ENCODE measurements around the gene KAZN. TPM values are rescaled to one million over a fixed set of nuclear protein-coding genes. Genes with fewer than 3 reads are reported as not detected.

KAZN gene
- total and polyA plus RNA-seq, 2 of the 8 experiments (the other 6 are each of a cell fraction or from before 2014, with no cell fraction given): 3.7 to 11.8 TPM

DNA sequence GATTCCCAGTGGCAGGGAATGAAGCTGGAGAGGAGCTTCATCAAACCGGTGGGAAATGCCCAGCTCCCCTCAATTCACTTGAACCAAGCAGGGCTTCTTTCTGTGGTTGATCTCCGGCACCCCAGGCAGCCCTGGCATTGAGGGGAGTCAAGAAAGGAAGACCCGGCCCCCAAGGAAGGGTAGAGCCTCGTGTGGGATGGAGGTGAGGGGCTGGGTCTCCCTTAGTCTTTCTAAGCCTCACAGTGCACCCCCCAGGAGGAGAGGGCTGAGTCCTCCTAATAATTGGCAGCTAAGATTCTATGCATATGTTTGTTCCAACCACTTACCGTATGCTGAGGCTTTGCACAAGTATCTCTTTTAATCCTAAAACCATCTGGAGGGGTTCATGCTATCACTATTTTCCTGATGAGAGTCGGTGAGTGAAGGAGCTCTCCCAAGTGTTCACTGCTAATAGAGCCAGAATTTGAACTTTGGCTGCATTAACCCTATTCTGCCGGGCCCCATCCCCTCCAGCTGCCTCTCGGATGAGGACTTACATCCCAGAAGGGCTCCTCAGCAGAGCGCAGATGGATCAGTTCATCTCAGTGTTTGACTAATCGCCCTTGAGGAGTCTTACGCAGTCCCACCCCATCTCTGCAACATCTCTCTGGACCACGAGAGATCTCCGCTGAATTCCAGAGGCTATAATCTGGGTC, 521.9 kb downstream of the KAZN start (continued):
- TF ChIP-seq, protein P1, sequence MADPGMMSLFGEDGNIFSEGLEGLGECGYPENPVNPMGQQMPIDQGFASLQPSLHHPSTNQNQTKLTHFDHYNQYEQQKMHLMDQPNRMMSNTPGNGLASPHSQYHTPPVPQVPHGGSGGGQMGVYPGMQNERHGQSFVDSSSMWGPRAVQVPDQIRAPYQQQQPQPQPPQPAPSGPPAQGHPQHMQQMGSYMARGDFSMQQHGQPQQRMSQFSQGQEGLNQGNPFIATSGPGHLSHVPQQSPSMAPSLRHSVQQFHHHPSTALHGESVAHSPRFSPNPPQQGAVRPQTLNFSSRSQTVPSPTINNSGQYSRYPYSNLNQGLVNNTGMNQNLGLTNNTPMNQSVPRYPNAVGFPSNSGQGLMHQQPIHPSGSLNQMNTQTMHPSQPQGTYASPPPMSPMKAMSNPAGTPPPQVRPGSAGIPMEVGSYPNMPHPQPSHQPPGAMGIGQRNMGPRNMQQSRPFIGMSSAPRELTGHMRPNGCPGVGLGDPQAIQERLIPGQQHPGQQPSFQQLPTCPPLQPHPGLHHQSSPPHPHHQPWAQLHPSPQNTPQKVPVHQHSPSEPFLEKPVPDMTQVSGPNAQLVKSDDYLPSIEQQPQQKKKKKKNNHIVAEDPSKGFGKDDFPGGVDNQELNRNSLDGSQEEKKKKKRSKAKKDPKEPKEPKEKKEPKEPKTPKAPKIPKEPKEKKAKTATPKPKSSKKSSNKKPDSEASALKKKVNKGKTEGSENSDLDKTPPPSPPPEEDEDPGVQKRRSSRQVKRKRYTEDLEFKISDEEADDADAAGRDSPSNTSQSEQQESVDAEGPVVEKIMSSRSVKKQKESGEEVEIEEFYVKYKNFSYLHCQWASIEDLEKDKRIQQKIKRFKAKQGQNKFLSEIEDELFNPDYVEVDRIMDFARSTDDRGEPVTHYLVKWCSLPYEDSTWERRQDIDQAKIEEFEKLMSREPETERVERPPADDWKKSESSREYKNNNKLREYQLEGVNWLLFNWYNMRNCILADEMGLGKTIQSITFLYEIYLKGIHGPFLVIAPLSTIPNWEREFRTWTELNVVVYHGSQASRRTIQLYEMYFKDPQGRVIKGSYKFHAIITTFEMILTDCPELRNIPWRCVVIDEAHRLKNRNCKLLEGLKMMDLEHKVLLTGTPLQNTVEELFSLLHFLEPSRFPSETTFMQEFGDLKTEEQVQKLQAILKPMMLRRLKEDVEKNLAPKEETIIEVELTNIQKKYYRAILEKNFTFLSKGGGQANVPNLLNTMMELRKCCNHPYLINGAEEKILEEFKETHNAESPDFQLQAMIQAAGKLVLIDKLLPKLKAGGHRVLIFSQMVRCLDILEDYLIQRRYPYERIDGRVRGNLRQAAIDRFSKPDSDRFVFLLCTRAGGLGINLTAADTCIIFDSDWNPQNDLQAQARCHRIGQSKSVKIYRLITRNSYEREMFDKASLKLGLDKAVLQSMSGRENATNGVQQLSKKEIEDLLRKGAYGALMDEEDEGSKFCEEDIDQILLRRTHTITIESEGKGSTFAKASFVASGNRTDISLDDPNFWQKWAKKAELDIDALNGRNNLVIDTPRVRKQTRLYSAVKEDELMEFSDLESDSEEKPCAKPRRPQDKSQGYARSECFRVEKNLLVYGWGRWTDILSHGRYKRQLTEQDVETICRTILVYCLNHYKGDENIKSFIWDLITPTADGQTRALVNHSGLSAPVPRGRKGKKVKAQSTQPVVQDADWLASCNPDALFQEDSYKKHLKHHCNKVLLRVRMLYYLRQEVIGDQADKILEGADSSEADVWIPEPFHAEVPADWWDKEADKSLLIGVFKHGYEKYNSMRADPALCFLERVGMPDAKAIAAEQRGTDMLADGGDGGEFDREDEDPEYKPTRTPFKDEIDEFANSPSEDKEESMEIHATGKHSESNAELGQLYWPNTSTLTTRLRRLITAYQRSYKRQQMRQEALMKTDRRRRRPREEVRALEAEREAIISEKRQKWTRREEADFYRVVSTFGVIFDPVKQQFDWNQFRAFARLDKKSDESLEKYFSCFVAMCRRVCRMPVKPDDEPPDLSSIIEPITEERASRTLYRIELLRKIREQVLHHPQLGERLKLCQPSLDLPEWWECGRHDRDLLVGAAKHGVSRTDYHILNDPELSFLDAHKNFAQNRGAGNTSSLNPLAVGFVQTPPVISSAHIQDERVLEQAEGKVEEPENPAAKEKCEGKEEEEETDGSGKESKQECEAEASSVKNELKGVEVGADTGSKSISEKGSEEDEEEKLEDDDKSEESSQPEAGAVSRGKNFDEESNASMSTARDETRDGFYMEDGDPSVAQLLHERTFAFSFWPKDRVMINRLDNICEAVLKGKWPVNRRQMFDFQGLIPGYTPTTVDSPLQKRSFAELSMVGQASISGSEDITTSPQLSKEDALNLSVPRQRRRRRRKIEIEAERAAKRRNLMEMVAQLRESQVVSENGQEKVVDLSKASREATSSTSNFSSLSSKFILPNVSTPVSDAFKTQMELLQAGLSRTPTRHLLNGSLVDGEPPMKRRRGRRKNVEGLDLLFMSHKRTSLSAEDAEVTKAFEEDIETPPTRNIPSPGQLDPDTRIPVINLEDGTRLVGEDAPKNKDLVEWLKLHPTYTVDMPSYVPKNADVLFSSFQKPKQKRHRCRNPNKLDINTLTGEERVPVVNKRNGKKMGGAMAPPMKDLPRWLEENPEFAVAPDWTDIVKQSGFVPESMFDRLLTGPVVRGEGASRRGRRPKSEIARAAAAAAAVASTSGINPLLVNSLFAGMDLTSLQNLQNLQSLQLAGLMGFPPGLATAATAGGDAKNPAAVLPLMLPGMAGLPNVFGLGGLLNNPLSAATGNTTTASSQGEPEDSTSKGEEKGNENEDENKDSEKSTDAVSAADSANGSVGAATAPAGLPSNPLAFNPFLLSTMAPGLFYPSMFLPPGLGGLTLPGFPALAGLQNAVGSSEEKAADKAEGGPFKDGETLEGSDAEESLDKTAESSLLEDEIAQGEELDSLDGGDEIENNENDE (IDR thresholded peaks at IDR 0.05; ENCODE audit: insufficient replicate concordance, low read length): no peak
- TF ChIP-seq CHD1 (IDR thresholded peaks at IDR 0.05; ENCODE audit: low read depth, low read length) (no peak), YY1 (IDR thresholded peaks at IDR 0.05; ENCODE audit: low read depth, low read length) (no peak), KDM1A (IDR thresholded peaks at IDR 0.05; ENCODE audit: borderline replicate concordance, low read length) (no peak), CHD2 (IDR thresholded peaks at IDR 0.05; ENCODE audit: low read length) (no peak), SP4 (IDR thresholded peaks at IDR 0.05; ENCODE audit: low read length) (no peak), HDAC2 (IDR thresholded peaks at IDR 0.05; ENCODE audit: borderline replicate concordance in 1 of 2, low read depth in 2 of 2, low read length in 2 of 2) (no peak), POLR2A (IDR thresholded peaks at IDR 0.05; ENCODE audit: control extremely low read depth in 1 of 2, low read depth in 2 of 2, low read length in 2 of 2) (no peak), JUN (IDR thresholded peaks at IDR 0.05; ENCODE audit: low read depth, low read length) (no peak), SIRT6 (IDR thresholded peaks at IDR 0.05; ENCODE audit: low read length) (no peak)
- TF ChIP-seq, protein P2, sequence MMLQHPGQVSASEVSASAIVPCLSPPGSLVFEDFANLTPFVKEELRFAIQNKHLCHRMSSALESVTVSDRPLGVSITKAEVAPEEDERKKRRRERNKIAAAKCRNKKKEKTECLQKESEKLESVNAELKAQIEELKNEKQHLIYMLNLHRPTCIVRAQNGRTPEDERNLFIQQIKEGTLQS (IDR thresholded peaks at IDR 0.05; ENCODE audit: insufficient read depth, low read depth, low read length): no peak
